ENCODE results near the gene NKAIN1.

- TF ChIP-seq CTCF (IDR thresholded peaks at IDR 0.05) (no peak), POLR2A (IDR thresholded peaks at IDR 0.05) (no peak)
Measured at GRCh38 chr1:31170486-31170735, 69.3 kb downstream of the NKAIN1 start.
